AG04450 (cell line): Measurements from ENCODE around the gene CRTC2. TPM values are rescaled to one million over a fixed set of nuclear protein-coding genes. Genes with fewer than 3 reads are reported as not detected.

Experiments
- CTCF ChIA-PET: fragments of 300-600, 350-600 bp; formaldehyde crosslinking; extraction: SDS; loops from one replicate; lab custom pipeline; 2022; ENCODE audit warnings: antibody characterized with exemption, inconsistent platforms; lab: Charles Lee
- POLR2A ChIA-PET: fragments of 350-600 bp; formaldehyde crosslinking; extraction: SDS; loops from one replicate; lab custom pipeline; 2021; ENCODE audit warnings: antibody characterized with exemption, inconsistent platforms; lab: Yijun Ruan, JAX
- DNase-seq: peaks from one replicate; pipeline ENCODE4 v3.0.0-alpha.2; 2011; ENCODE audit warnings: low read depth, low spot score
- H3K27ac ChIP-seq: one replicate; pipeline ENCODE4 v1.5.1; 2012; ENCODE audit warnings: low read depth, low read length, control low read depth
- H3K27me3 ChIP-seq: one replicate; pipeline ENCODE4 v1.6.0; 2012; ENCODE audit warnings: low read length; ENCODE audit not compliant: control insufficient read depth, insufficient read depth
- H3K4me3 ChIP-seq: 2 replicates; pipeline ENCODE4 v1.5.1; 2011; ENCODE audit warnings: mild to moderate bottlenecking, low read depth, low read length, control low read depth
- H3K9me3 ChIP-seq: 2 replicates; pipeline ENCODE4 v1.5.1; 2012; ENCODE audit warnings: low read length; ENCODE audit not compliant: control insufficient read depth, insufficient read depth
- CTCF ChIP-seq: IDR thresholded peaks from 2 replicates; pipeline ENCODE4 v1.5.1; 2011; ENCODE audit warnings: low read depth, low read length, control low read depth, inconsistent platforms
- polyA plus RNA-seq: library from polyadenylated mRNA; depleted of rRNA; stranded (reverse); fragments of >200 nt; gene quantifications from 2 replicates; pipeline ENCODE4 v1.2.3, GENCODE V29; 2011

Gene CRTC2
- polyA plus RNA-seq, 1 experiment: 12.7 TPM

- TF ChIP-seq CTCF: no peak
- Histone ChIP-seq H3K27ac (no peak overlapping the region), H3K9me3 (no peaks in the 10 kb centered on the region; the same call in 1 of the 2 replicates), H3K27me3 (no peaks in the 10 kb centered on the region), H3K4me3 (no peak overlapping the region)
- POLR2A ChIA-PET: interaction anchor here (0.7 kb wide), 1 partner anchor 298 kb away, joined by 3 read pairs; no protein-coding TSS in a partner anchor
- CTCF ChIA-PET: no interaction called here
- DNase-seq: no peak
Measured at GRCh38 chr1:153942766-153943549, 15.5 kb downstream of the CRTC2 start.

DNA sequence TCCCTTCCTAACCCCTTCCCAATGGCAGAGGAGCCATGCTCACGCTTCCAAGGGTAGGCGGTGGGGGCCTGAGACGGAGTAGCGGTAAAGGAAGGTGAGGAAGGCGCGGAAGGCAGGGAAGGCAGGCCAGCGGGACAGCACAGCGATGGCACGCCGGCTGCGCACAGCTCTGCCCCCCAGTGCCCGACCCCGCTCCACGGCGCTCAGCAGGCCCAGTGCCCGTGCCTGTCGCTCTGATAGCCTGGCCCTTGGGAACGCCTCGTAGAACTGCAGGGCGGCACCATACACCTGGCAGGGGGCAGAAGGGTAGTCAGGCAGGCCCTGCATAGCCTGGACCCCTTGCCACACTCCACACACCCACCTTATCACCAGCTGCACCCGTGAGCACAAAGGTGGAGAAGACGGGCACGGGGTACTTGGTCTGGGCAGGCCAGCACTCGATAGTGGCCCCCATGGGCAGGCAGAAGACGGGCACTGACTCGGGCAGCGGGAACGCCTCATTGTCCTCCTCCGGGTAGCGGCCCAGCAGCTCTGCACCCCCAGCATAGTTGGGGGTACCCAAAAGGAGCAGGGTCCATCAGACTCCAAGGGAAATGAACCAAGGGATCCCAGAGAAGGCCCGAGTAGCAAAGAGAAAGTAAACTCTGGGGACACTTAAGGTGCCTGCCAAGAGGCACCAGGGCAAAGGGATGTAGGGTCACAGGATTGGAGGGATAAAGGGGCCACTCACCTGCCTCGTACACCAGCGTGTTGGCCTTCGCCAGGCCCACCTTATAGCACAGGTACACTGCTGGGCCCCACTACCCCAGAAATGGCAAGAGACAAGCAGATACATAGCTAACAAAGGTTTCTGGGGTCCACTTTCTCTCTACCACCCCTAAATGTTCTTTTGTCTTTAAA lies 16.3 kb downstream of the CRTC2 start:
- H3K4me3 ChIP-seq: no peak overlapping the region
- no peak for TF ChIP-seq CTCF
- no peaks in the 10 kb centered on the region; the same call in 1 of the 2 replicates for H3K9me3 ChIP-seq
- no peak for DNase-seq
- CTCF ChIA-PET: no interaction called here
- H3K27me3 ChIP-seq: no peaks in the 10 kb centered on the region
- POLR2A ChIA-PET: interaction anchor here (0.7 kb wide), 1 partner anchor 299 kb away, joined by 3 read pairs; no protein-coding TSS in a partner anchor
- H3K27ac ChIP-seq: no peak overlapping the region

DNA sequence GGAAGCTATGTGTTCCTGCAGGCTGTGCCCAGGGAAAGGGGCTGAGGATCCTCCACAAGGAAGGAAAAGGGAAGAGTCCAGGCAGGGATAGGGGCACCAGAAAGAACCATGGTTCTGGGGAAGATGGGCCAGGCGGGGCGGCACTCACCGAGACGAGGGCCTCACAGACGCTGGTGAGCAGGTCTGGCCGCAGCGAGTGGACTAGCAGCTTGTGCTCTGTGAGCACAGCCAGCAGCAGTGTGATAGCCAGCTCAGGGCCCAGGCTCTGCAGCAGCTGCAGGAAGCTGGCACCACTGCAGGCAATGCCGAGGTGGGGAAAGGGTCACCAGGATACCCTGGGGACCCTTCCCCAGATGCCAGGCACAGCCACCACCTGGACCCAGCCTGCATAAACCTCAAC lies 17.7 kb downstream of the CRTC2 start:
- ChIA-PET POLR2A (interaction anchor here (0.8 kb wide), 1 partner anchor 17 kb away, joined by 3 read pairs; no protein-coding TSS in a partner anchor), CTCF (interaction anchor here (0.6 kb wide), 1 partner anchor 37 kb away, joined by 11 read pairs; the partner anchor contains the start of gene JTB)
- TF ChIP-seq CTCF: no peak

GRCh38 chr1:153939476-153939875 lies 18.9 kb downstream of the CRTC2 start:
- Histone ChIP-seq H3K9me3 (no peaks in the 10 kb centered on the region), H3K4me3 (no peak overlapping the region), H3K27me3 (no peaks in the 10 kb centered on the region), H3K27ac (no peak overlapping the region)
- ChIA-PET CTCF (interaction anchor here (0.9 kb wide), 1 partner anchor 48 kb away, joined by 3 read pairs; no protein-coding TSS in a partner anchor), POLR2A (interaction anchor here (0.6 to 0.9 kb wide), 3 partner anchors 14 to 158 kb away, joined by 3 read pairs; partner anchors contain the start of gene CRTC2)
- TF ChIP-seq CTCF: no peak
- no peak for DNase-seq

More for the DNA sequence above, 17.7 kb downstream of the CRTC2 start:
- Histone ChIP-seq H3K4me3 (no peak overlapping the region), H3K9me3 (no peaks in the 10 kb centered on the region; the same call in 1 of the 2 replicates), H3K27ac (no peak overlapping the region), H3K27me3 (no peaks in the 10 kb centered on the region)
- no peak for DNase-seq
